ENCODE results near the gene GM2A. TPM values are rescaled to one million over a fixed set of nuclear protein-coding genes. Genes with fewer than 3 reads are reported as not detected.
"Not testable (repeated sequence)": the region's sequence is repeated elsewhere in the genome, so short reads cannot be mapped to it uniquely, and the experiment has no call there.

GM2A gene
- polyA plus RNA-seq, 3 donors: 28.3 to 29.8 (median 28.4) TPM

GRCh38 chr5:151284392-151284967 lies 31.5 kb downstream of the GM2A start:
- DNase-seq (ENCODE audit: low read depth in 3 of 3, low spot score in 2 of 3): no peak

GRCh38 chr5:151285683-151286082 lies 32.7 kb downstream of the GM2A start:
- no peak for DNase-seq (ENCODE audit: low read depth in 3 of 3, low spot score in 2 of 3)

- no peak for DNase-seq (ENCODE audit: low read depth in 3 of 3, low spot score in 2 of 3)
Observed at GRCh38 chr5:151286246-151286645, 33.3 kb downstream of the GM2A start.

GRCh38 chr5:151288180-151288579 lies 35.2 kb downstream of the GM2A start:
- DNase-seq (ENCODE audit: low read depth in 3 of 3, low spot score in 2 of 3): no peak

GRCh38 chr5:151293624-151294023 lies 40.6 kb downstream of the GM2A start:
- no peak for DNase-seq (ENCODE audit: low read depth in 3 of 3, low spot score in 2 of 3)

- no peak for DNase-seq (ENCODE audit: low read depth in 3 of 3, low spot score in 2 of 3)
Observed at GRCh38 chr5:151295138-151295537, 42.2 kb downstream of the GM2A start.

GRCh38 chr5:151295791-151296477 lies 42.9 kb downstream of the GM2A start:
- DNase-seq (ENCODE audit: low read depth in 3 of 3, low spot score in 2 of 3): no peak

- no peak for DNase-seq (ENCODE audit: low read depth in 3 of 3, low spot score in 2 of 3)
Observed at GRCh38 chr5:151296478-151296830, 43.5 kb downstream of the GM2A start.

GRCh38 chr5:151296974-151297373 lies 44.0 kb downstream of the GM2A start:
- DNase-seq (ENCODE audit: low read depth in 3 of 3, low spot score in 2 of 3): no peak

- DNase-seq (ENCODE audit: low read depth in 3 of 3, low spot score in 2 of 3): no peak
Observed at GRCh38 chr5:151298063-151298855, 45.3 kb downstream of the GM2A start.

- DNase-seq (ENCODE audit: low read depth in 3 of 3, low spot score in 2 of 3): no peak
Observed at GRCh38 chr5:151303666-151304065, 50.7 kb downstream of the GM2A start, which contains the start of gene SLC36A3. SLC36A3 (minus strand) TSS chr5:151303766; CDS start chr5:151303354, 412 bp downstream.

GRCh38 chr5:151309266-151309665 lies 56.3 kb downstream of the GM2A start:
- DNase-seq (ENCODE audit: low read depth in 3 of 3, low spot score in 2 of 3): not testable (repeated sequence)

- DNase-seq (ENCODE audit: low read depth in 3 of 3, low spot score in 2 of 3): not testable (repeated sequence)
Observed at GRCh38 chr5:151309821-151310220, 56.8 kb downstream of the GM2A start.

GRCh38 chr5:151310932-151311331 lies 57.9 kb downstream of the GM2A start:
- DNase-seq (ENCODE audit: low read depth in 3 of 3, low spot score in 2 of 3): no peak

- no peak for DNase-seq (ENCODE audit: low read depth in 3 of 3, low spot score in 2 of 3)
Observed at GRCh38 chr5:151312756-151313324, 59.9 kb downstream of the GM2A start.

GRCh38 chr5:151313357-151313756 lies 60.4 kb downstream of the GM2A start:
- no peak for DNase-seq (ENCODE audit: low read depth in 3 of 3, low spot score in 2 of 3)

GRCh38 chr5:151315998-151316597 lies 63.1 kb downstream of the GM2A start:
- DNase-seq (ENCODE audit: low read depth in 3 of 3, low spot score in 2 of 3): peak; percentile 32 to 41 (median 40)

GRCh38 chr5:151317871-151318270 lies 64.9 kb downstream of the GM2A start:
- no peak for DNase-seq (ENCODE audit: low read depth in 3 of 3, low spot score in 2 of 3)

- no peak for DNase-seq (ENCODE audit: low read depth in 3 of 3, low spot score in 2 of 3)
Observed at GRCh38 chr5:151318850-151319732, 66.1 kb downstream of the GM2A start.

Data from right renal cortex interstitium (tissue), 3 donors.